Effector memory CD8-positive, alpha-beta T cell (primary cell): ENCODE results near the gene HSBP1L1.

ENCODE experiments used
- ATAC-seq: fragments of 150-1000 bp; cut with Tn5 transposase; replicated peaks from 2 replicates; pipeline ENCODE4 v1.10.0; 2021; ENCODE audit warnings: mild to moderate bottlenecking, moderate library complexity
- DNase-seq, 3 experiments: peaks; one replicate each; pipeline ENCODE4 v3.0.0; 2021
- H3K27ac Mint-ChIP-seq, 2 donors: one replicate each; pipeline ENCODE4 v1.8.0; 2022; ENCODE audit warnings: mild to moderate bottlenecking in 2 of 2, mixed read lengths in 2 of 2, moderate library complexity in 2 of 2
- H3K27me3 Mint-ChIP-seq, 2 donors: one replicate each; pipeline ENCODE4 v1.8.0; 2022; ENCODE audit warnings: mixed read lengths in 2 of 2
- H3K36me3 Mint-ChIP-seq: one replicate; pipeline ENCODE4 v1.8.0; 2022; ENCODE audit warnings: mild to moderate bottlenecking, moderate library complexity, mixed read lengths; ENCODE audit not compliant: insufficient read depth
- H3K4me1 Mint-ChIP-seq, 2 donors: one replicate each; pipeline ENCODE4 v1.8.0; 2022; ENCODE audit warnings: low read depth in 2 of 2, mixed read lengths in 2 of 2
- H3K4me3 Mint-ChIP-seq, 2 donors: one replicate each; pipeline ENCODE4 v1.8.0; 2022; ENCODE audit warnings: mild to moderate bottlenecking in 2 of 2, mixed read lengths in 2 of 2, moderate library complexity in 2 of 2
- H3K9me3 Mint-ChIP-seq, 2 donors: one replicate each; pipeline ENCODE4 v1.8.0; 2022; ENCODE audit warnings: mixed read lengths in 2 of 2
- total RNA-seq, 9 experiments: gene quantifications; one replicate each; lab custom pipeline; 2026; lab: John Stamatoyannopoulos, UW

HSBP1L1 gene
- 0.18 to 7.3 (median 3.4) reads per million in 9 experiments for total RNA-seq

GRCh38 chr18:79964330-79965118, at the start of gene HSBP1L1:
Gene HSBP1L1, plus strand, starts transcription at chr18:79964643. Its CDS starts 93 bp downstream, at chr18:79964736.
- H3K4me3 Mint-ChIP-seq, result peak within 1 kb of the TSS; percentile 78 to 83
- H3K4me1 Mint-ChIP-seq, result peaks cover 21 to 22% of the 10 kb centered on the region in 2 donors
- DNase-seq (peak; percentile 50 to 59 (median 56)), ATAC-seq (peak; percentile 68)
- H3K27me3 Mint-ChIP-seq, result peaks cover 0 to 9% of the 10 kb centered on the region in 2 donors
- H3K27ac Mint-ChIP-seq, result peak within 1 kb of the TSS; percentile 82 to 97
- peaks cover 12% of the 10 kb centered on the region for H3K36me3 Mint-ChIP-seq
- H3K9me3 Mint-ChIP-seq, result no peaks in the 10 kb centered on the region

GRCh38 chr18:79915161-79916127, 49.0 kb upstream of the HSBP1L1 start:
- H3K9me3 Mint-ChIP-seq, result no peaks in the 10 kb centered on the region
- H3K36me3 Mint-ChIP-seq, result peaks cover 56% of the 10 kb centered on the region
- peak overlapping the region; percentile 64 to 91 for H3K27ac Mint-ChIP-seq
- ATAC-seq (no peak), DNase-seq (no peak)
- no peaks in the 10 kb centered on the region for H3K27me3 Mint-ChIP-seq
- peak overlapping the region in 1 of 2 donors; percentile 42 for H3K4me3 Mint-ChIP-seq
- peaks cover 9 to 22% of the 10 kb centered on the region in 2 donors for H3K4me1 Mint-ChIP-seq

DNA sequence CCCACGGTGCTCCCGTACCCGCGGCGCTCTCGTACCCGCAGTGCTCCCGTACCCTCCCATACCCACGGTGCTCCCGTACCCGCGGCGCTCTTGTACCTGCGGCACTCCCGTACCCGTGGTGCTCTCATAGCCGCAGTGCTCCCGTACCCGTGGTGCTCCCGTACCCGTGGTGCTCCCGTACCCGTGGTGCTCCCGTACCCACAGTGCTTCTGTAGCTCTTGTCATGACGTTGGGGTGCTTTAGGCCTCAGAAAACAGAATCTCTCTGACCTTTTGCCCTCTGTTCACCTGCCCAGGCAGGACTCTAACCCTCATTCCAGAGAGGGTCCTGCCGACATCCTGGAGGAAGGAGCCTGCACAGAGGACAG, 48.3 kb upstream of the HSBP1L1 start:
- Mint-ChIP-seq H3K4me3 (peak overlapping the region in 1 of 2 donors; percentile 34), H3K4me1 (peaks cover 9 to 22% of the 10 kb centered on the region in 2 donors), H3K27ac (peak overlapping the region in 1 of 2 donors; percentile 64), H3K9me3 (no peaks in the 10 kb centered on the region), H3K36me3 (peaks cover 53% of the 10 kb centered on the region), H3K27me3 (no peaks in the 10 kb centered on the region)
- DNase-seq (no peak), ATAC-seq (no peak)

GRCh38 chr18:79916546-79917168, 47.8 kb upstream of the HSBP1L1 start:
- Mint-ChIP-seq H3K27ac (peak overlapping the region in 1 of 2 donors; percentile 64), H3K9me3 (no peaks in the 10 kb centered on the region), H3K27me3 (no peaks in the 10 kb centered on the region), H3K4me1 (peaks cover 9 to 22% of the 10 kb centered on the region in 2 donors), H3K4me3 (peak overlapping the region in 1 of 2 donors; percentile 34), H3K36me3 (peaks cover 55% of the 10 kb centered on the region)
- DNase-seq (no peak), ATAC-seq (no peak)

DNA sequence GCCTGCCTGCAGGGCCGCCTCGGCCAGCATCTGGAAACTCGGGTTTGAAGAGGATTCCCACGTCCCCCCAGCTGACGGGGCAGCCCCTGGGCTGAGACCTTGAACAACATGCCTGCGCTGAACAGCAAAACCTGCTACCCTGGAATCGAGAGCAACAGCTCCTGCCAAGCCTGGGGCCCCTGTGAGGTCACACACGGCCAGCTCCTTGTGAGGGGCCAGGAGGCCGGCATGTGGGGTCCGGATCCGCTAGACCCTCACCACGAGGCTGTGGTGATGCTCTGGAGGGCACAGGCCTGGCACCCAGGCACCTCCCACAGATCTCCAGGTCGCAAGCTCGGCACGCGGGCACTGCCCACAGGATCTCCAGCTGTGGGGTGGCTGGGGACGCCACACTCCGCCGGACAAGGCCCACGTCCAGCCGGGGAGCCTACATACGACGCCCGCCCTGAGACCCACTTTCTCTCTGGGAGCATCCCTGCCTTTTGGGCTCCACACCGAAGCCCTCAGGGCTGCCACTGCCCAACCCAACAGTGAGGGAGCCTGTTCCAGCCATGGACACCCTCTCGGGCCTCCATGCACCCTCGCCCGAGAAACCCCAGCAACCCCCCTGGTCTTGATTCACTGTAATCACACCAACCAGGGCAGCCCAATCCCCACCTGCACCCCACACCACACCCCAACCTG, 47.1 kb upstream of the HSBP1L1 start:
- ATAC-seq (no peak), DNase-seq (no peak)
- peaks cover 59% of the 10 kb centered on the region for H3K36me3 Mint-ChIP-seq
- H3K4me3 Mint-ChIP-seq, result no peak overlapping the region
- peaks cover 9 to 19% of the 10 kb centered on the region in 2 donors for H3K4me1 Mint-ChIP-seq
- no peaks in the 10 kb centered on the region for H3K9me3 Mint-ChIP-seq
- no peaks in the 10 kb centered on the region for H3K27me3 Mint-ChIP-seq
- no peak overlapping the region for H3K27ac Mint-ChIP-seq

GRCh38 chr18:79917853-79918614, 46.4 kb upstream of the HSBP1L1 start:
- H3K4me3 Mint-ChIP-seq, result no peak overlapping the region
- peaks cover 59% of the 10 kb centered on the region for H3K36me3 Mint-ChIP-seq
- ATAC-seq (no peak), DNase-seq (no peak)
- no peaks in the 10 kb centered on the region for H3K27me3 Mint-ChIP-seq
- no peak overlapping the region for H3K27ac Mint-ChIP-seq
- H3K9me3 Mint-ChIP-seq, result no peaks in the 10 kb centered on the region
- peaks cover 9 to 17% of the 10 kb centered on the region in 2 donors for H3K4me1 Mint-ChIP-seq

DNA sequence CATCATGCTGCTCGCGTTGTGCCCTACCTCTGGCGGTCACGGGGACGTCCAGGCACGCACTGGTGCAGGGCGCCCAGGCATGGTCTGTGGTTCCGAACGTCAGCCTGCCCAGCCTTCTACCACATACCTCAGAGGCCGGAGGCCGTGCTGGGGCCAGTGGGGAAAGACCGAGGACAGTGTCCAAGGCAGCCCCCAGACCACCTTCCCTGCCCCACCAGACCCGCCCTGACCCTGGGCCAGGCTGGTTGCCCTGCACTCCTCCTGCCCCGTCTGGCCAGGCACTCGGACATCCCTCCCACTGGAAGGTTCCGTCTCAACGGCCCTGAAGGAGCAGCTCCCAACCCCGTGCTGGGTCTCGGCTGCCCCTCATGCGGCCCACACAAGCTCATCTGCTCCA, 45.8 kb upstream of the HSBP1L1 start:
- no peaks in the 10 kb centered on the region for H3K27me3 Mint-ChIP-seq
- no peaks in the 10 kb centered on the region for H3K9me3 Mint-ChIP-seq
- H3K36me3 Mint-ChIP-seq, result peaks cover 62% of the 10 kb centered on the region
- H3K4me3 Mint-ChIP-seq, result no peak overlapping the region
- no peak overlapping the region for H3K27ac Mint-ChIP-seq
- H3K4me1 Mint-ChIP-seq, result peaks cover 9 to 12% of the 10 kb centered on the region in 2 donors
- no peak for ATAC-seq
- DNase-seq, result no peak

DNA sequence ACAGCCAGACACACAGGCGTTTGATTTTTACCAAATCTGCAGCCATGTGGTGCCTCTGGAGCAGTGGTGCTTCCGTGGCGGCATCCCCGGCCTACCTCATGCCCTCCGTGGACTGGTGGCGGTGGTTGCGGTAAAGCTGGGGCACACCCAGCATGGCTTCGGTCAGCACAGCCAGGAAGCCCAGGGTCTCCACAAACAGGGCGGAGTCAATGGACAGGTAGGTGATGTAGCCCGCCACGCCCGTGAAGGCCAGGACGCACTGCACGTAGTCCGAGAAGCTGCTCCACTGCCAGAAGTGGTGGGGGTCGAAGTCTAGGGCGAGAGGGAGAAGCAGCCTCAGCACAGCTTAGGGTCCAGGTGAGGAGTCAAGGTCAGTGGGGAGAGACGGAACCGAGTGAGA, 45.4 kb upstream of the HSBP1L1 start:
- Mint-ChIP-seq H3K36me3 (peaks cover 62% of the 10 kb centered on the region), H3K4me1 (peaks cover 9 to 11% of the 10 kb centered on the region in 2 donors), H3K27ac (peak overlapping the region in 1 of 2 donors; percentile 38), H3K27me3 (no peaks in the 10 kb centered on the region), H3K4me3 (no peak overlapping the region), H3K9me3 (no peaks in the 10 kb centered on the region)
- ATAC-seq (no peak), DNase-seq (no peak)

- Mint-ChIP-seq H3K27ac (peak overlapping the region in 1 of 2 donors; percentile 20), H3K9me3 (no peaks in the 10 kb centered on the region), H3K36me3 (peaks cover 59% of the 10 kb centered on the region), H3K4me1 (peaks cover 6 to 9% of the 10 kb centered on the region in 2 donors), H3K4me3 (no peak overlapping the region), H3K27me3 (no peaks in the 10 kb centered on the region)
- no peak for DNase-seq
- peak; percentile 17 for ATAC-seq
Measured at GRCh38 chr18:79921984-79922965, 42.2 kb upstream of the HSBP1L1 start.

DNA sequence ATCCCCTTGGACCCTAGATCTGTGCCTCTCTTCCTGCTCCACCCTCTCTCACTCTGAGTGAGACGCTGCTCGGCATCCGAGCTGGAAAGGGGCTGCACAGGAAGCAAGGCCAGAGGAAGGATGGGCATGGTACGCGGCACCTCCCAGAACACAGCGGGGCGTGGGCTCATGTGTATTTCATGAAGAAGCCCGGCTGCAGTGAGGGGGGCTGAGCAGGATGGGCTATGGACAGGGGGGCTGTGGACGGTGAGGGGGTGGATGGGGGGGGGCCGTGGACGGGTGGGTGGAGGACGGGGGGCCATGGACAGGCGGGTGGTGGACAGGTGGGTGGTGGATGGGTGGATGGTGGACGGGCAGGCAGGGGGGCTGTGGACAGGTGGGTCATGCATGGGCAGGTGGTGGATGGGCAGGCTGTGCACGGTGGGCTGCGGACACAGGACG, 41.5 kb upstream of the HSBP1L1 start:
- DNase-seq (no peak), ATAC-seq (no peak)
- peaks cover 6% of the 10 kb centered on the region in 2 donors for H3K4me1 Mint-ChIP-seq
- no peaks in the 10 kb centered on the region for H3K9me3 Mint-ChIP-seq
- peaks cover 57% of the 10 kb centered on the region for H3K36me3 Mint-ChIP-seq
- no peak overlapping the region for H3K27ac Mint-ChIP-seq
- no peaks in the 10 kb centered on the region for H3K27me3 Mint-ChIP-seq
- H3K4me3 Mint-ChIP-seq, result no peak overlapping the region

GRCh38 chr18:79923896-79924585, 40.4 kb upstream of the HSBP1L1 start:
- Mint-ChIP-seq H3K4me1 (peaks cover 7 to 8% of the 10 kb centered on the region in 2 donors), H3K9me3 (peaks cover 2 to 5% of the 10 kb centered on the region in 2 donors), H3K4me3 (no peak overlapping the region), H3K36me3 (peaks cover 51% of the 10 kb centered on the region), H3K27me3 (no peaks in the 10 kb centered on the region), H3K27ac (no peak overlapping the region)
- DNase-seq (no peak), ATAC-seq (no peak)
